Neutrophil (primary cell): ENCODE measurements around the gene EDEM1.
"Not testable (repeated sequence)": the region's sequence is repeated elsewhere in the genome, so short reads cannot be mapped to it uniquely, and the experiment has no call there.

Source experiments
- H3K27ac ChIP-seq: fragments of 200-600 bp; sonication (generic); 2 replicates; pipeline ENCODE4 v1.5.1; 2016; ENCODE audit warnings: mild to moderate bottlenecking, moderate library complexity
- H3K27me3 ChIP-seq: fragments of 200-600 bp; sonication (generic); 2 replicates; pipeline ENCODE4 v1.6.0; 2016; ENCODE audit warnings: mild to moderate bottlenecking
- H3K36me3 ChIP-seq: fragments of 200-600 bp; sonication (generic); 2 replicates; pipeline ENCODE4 v1.5.1; 2017
- H3K4me1 ChIP-seq, 2 experiments: fragments of 200-600 bp in 1 of 2; sonication (generic) in 1 of 2; 1 replicate in 1 of 2; 2 replicates in 1 of 2; pipeline versions ENCODE4 v1.5.1 to v1.6.1; 2013 to 2016; ENCODE audit warnings: low read depth in 1 of 2, low read length in 1 of 2, mild to moderate bottlenecking in 1 of 2, moderate library complexity in 1 of 2; ENCODE audit not compliant: control insufficient read depth in 1 of 2, insufficient read depth in 1 of 2
- H3K4me3 ChIP-seq, 2 experiments: fragments of 200-600 bp in 1 of 2; sonication (generic) in 1 of 2; 1 replicate in 1 of 2; 2 replicates in 1 of 2; pipeline ENCODE4 v1.5.1; 2013 to 2016; ENCODE audit warnings: low read depth in 1 of 2, low read length in 1 of 2, mild to moderate bottlenecking in 1 of 2, moderate library complexity in 1 of 2
- H3K9me3 ChIP-seq: fragments of 200-600 bp; sonication (generic); 2 replicates; pipeline ENCODE4 v1.5.1; 2016
- CTCF ChIP-seq: fragments of 200-600 bp; sonication (generic); IDR thresholded peaks from 2 replicates; pipeline ENCODE4 v1.5.1; 2016; ENCODE audit warnings: antibody characterized with exemption

Gene EDEM1

GRCh38 chr3:5181469-5182141, 5.9 kb upstream of the EDEM1 start:
- Histone ChIP-seq H3K4me3 (no peak overlapping the region), H3K36me3 (peaks cover 41% of the 10 kb centered on the region), H3K9me3 (no peaks in the 10 kb centered on the region), H3K27ac (peak overlapping the region; percentile 58), H3K27me3 (no peaks in the 10 kb centered on the region), H3K4me1 (peaks cover 51 to 52% of the 10 kb centered on the region in 2 experiments)
- no peak for TF ChIP-seq CTCF

- Histone ChIP-seq H3K4me1 (peaks cover 61 to 64% of the 10 kb centered on the region in 2 experiments), H3K27ac (peak overlapping the region; percentile 99)
These were observed 3.8 kb upstream of the EDEM1 start for GRCh38 chr3:5183714-5184113.

GRCh38 chr3:5184499-5184898, 3.0 kb upstream of the EDEM1 start:
- Histone ChIP-seq H3K27me3 (no peaks in the 10 kb centered on the region), H3K27ac (peak overlapping the region; percentile 99), H3K9me3 (no peaks in the 10 kb centered on the region), H3K4me3 (peak overlapping the region in 1 of 2 experiments; percentile 14), H3K4me1 (peaks cover 69 to 72% of the 10 kb centered on the region in 2 experiments), H3K36me3 (peaks cover 16% of the 10 kb centered on the region)
- TF ChIP-seq CTCF, result no peak

More at GRCh38 chr3:5183714-5184113, 3.8 kb upstream of the EDEM1 start:
- H3K4me3 ChIP-seq, result peak overlapping the region in 1 of 2 experiments; percentile 14
- peaks cover 23% of the 10 kb centered on the region for H3K36me3 ChIP-seq
- H3K27me3 ChIP-seq, H3K9me3 ChIP-seq: not testable (repeated sequence)

- no peaks in the 10 kb centered on the region for H3K9me3 ChIP-seq
- H3K27ac ChIP-seq, result peak overlapping the region; percentile 99
- no peak for TF ChIP-seq CTCF
- peaks cover 10% of the 10 kb centered on the region for H3K36me3 ChIP-seq
- no peak overlapping the region for H3K4me3 ChIP-seq
- H3K27me3 ChIP-seq, result no peaks in the 10 kb centered on the region
- peaks cover 76 to 78% of the 10 kb centered on the region in 2 experiments for H3K4me1 ChIP-seq
These were observed 2.3 kb upstream of the EDEM1 start for GRCh38 chr3:5185093-5185673.

- Histone ChIP-seq H3K36me3 (peaks cover 3% of the 10 kb centered on the region), H3K27me3 (no peaks in the 10 kb centered on the region), H3K9me3 (no peaks in the 10 kb centered on the region), H3K4me3 (peak overlapping the region; percentile 90 to 97), H3K4me1 (peaks cover 84 to 87% of the 10 kb centered on the region in 2 experiments), H3K27ac (peak overlapping the region; percentile 99)
- TF ChIP-seq CTCF, result no peak
These were observed 1.2 kb upstream of the EDEM1 start for GRCh38 chr3:5186089-5186857.

GRCh38 chr3:5186858-5187155, 700 bp upstream of the EDEM1 start:
- peak overlapping the region; percentile 99 for H3K27ac ChIP-seq
- peaks cover 84 to 87% of the 10 kb centered on the region in 2 experiments for H3K4me1 ChIP-seq
- H3K36me3 ChIP-seq, result no peaks in the 10 kb centered on the region
- peak overlapping the region; percentile 90 to 97 for H3K4me3 ChIP-seq
- TF ChIP-seq CTCF, result no peak
- no peaks in the 10 kb centered on the region for H3K27me3 ChIP-seq
- H3K9me3 ChIP-seq, result no peaks in the 10 kb centered on the region
